HG03460 (cell line): ENCODE measurements around the gene SESN1.

ENCODE experiments used
- ATAC-seq: cut with Tn5 transposase; IDR thresholded peaks from one replicate; pipeline ENCODE4 v1.9.1; 2021; ENCODE audit not compliant: unreplicated experiment

SESN1 gene

GRCh38 chr6:108966855-108967755, 127.5 kb downstream of the SESN1 start:
- no peak for ATAC-seq

DNA sequence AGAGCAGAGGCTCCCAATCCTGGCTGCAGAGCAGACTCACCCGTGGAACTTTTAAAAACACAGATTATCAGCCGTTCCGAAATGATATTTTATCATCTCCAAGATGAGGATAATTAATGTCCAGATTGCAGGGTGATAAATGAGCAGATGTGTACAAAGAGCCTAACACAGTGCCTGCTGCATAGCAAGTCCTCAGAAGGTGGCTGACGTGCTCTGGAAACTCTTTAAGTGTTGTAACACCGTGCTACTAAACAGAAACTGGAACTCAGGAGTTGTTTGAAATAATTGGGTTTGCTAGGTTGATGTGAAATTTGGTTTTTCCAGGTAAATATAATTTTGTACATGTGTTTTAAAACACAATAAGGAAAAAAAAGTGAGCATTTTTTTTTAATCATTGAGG, 128.4 kb downstream of the SESN1 start:
- no peak for ATAC-seq

GRCh38 chr6:108961985-108962384, 132.7 kb downstream of the SESN1 start:
- no peak for ATAC-seq

DNA sequence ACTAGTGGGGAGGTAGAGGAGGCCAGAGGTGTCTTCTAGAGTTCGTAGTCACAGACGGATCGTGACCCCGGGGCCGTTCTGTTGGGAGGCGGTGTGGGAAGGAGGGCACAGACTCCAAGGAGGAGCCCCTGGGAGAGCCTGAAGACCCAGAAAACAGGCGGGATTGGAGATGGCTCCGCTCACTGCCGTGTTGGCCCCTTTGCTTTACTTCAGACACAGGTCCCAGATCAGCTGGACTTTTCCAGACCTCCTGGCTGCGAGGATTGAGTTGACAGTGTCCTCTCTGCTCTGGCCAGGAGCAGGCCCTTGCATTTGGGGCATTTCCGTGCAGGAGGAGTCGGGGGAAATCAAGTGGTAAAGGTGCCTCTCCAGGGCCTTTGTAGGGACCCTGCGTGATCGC, 133.6 kb downstream of the SESN1 start:
- no peak for ATAC-seq

- no peak for ATAC-seq
Observed at GRCh38 chr6:108960601-108961000, 134.0 kb downstream of the SESN1 start.

DNA sequence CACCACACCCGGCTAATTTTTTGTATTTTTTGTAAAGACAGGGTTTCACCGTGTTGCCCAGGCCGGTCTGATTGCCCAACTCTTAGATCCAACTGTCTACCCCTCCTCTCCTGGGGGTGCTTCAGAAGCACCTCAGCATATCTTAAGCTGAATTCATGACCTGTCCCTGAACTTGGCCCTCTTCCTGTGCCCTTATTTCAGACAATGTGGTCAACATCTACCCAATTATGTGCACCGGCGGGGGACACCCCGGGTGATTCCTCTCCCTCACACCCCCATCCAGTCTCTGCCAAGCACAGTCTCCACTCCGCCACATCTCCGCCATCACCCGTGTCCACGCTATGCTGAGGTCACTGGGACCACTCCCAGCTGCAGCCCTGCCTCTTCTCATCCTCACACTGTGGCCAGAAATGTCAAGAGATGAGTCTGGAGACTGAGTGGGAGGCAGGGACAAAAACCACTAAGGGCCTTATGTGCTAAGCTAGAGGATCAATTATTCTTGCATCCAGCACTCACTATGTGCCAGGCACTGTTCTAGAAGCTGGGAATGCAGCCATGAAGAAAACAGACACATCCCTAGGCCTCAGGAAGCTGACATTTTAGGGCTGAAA, 134.6 kb downstream of the SESN1 start:
- no peak for ATAC-seq

DNA sequence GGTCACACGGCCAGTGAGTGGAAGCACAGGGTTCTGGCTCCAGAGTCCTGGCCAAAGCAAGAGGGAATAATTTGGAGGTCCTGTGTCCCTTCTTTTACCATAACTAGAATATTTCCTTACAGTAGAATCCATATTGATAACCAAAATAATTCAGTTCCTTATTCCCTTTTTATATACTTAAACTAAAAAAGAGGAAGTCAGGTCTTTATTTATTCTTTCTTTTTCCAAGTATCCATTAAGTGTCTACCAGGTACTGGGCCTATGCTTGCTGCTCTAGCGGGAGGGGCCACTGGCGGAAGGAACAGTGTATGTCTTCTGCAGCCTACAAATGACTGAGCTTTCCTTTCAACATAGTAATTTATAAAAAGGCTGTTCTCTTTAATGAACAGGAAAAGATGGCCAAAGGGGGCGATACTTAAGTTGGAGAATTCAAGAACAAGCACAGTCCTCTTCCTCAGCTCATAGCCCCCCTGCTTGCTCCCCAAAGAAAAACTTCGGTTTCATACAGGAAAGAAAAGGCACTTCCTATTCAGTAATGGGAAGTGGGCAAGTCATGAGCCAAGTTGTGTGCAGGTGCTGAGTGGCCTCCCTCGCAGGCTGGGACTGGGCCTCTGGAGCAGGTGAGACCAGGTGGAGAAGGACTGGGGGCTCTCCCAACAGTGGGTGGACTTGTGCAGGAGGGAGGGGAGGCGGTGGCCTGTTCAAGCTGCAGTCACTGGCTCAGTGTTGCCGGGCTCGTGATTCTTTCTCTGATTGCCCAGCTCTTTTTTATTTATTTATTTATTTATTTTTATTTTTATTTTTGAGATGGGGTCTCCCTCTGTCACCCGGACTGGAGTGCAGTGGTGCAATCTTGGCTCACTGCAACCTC, 135.5 kb downstream of the SESN1 start:
- no peak for ATAC-seq

DNA sequence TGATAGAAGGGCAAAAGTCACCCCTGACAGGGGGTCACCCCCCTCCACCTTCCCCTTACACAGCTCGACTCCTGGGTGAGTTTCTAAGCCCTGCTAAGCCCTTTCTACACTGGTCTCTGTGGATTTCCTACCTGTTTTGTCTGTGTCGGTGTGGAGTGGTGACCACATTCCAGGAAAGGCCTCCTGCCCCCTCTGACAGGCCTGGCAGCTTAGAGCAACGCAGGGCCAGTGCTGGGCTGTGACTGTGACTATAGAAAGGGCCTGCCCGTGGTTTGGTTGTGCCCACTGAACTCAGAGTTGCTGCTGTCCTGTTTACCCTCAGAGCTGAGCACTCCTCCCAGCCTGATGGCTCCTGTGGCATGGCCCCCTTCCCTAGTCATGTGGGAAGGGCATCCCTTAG, 137.4 kb downstream of the SESN1 start:
- no peak for ATAC-seq

DNA sequence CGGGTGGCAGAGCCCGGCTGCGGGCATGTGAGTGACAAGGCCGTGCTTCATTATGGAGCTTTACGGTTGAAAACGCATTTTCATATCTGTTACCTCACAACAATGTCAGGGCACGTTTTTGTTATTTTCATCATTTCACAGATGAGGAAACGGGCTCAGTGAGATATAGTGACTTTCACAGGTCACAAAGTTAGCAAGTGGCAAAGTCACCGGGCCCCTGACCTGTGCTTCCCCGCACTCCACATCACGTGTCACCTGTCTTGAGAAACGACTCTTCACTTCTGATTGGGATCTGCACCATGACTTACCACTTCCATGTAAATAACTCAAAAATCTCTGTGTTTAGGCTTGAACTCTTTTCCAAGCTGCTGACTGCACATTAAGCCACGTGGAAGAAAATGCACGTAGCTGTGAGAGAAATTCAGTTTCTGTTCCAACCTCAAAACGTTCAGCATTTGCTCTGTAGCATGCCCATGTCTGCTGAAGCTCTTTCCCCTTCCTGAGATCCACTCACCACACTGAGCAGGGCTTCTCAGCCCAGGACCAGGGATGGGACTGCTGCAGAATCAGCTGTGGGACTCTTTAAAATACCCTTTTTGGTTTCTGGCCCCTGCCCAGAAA, 139.2 kb downstream of the SESN1 start:
- no peak for ATAC-seq

DNA sequence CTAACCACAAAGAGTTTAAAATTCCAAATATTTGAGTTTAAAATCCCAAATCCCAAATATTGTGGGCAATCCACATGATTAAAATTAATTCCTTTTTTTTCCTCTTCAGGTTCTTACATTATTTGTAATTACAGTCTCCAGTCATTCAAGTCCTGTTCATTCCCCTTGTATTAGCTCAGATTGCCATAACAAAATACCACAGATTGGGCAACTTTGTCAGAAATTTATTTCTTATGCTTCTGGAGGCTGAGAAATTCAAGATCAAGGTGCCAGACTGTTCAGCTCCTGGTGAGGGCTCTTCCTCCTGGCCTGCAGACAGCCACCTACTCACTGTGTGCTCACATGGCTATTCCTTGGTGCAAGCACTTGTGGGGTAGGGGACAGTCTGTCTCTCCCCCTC, 141.0 kb downstream of the SESN1 start:
- ATAC-seq: no peak

- ATAC-seq: no peak
Observed at GRCh38 chr6:108952776-108953486, 141.7 kb downstream of the SESN1 start.

- no peak for ATAC-seq
Observed at GRCh38 chr6:108951351-108951953, 143.2 kb downstream of the SESN1 start.

DNA sequence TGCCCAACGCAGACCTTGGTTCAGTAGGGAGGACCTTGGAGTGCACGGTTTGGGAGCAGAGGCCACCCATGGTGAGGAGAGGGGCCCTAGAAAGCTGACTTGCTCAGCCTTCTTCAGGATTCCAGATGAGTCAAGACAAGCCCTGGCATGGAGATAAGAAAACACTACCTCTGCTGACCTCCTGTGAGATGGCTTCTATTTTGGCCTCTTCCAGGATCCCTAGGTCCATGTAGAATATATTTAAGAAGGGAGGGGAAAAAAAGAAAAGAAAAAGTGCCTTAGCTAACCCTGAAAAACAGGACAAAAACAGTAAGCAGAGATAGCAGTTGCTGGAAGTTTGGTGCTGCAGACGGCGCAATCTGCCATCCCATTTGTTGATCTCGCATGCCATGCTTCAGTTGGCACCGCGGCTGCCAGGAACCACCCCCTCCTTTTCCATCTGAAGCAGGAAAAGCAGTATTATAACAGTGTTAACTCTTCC, 146.4 kb downstream of the SESN1 start:
- no peak for ATAC-seq

- no peak for ATAC-seq
Observed at GRCh38 chr6:108947114-108947854, 147.4 kb downstream of the SESN1 start.

GRCh38 chr6:108946695-108947094, 148.0 kb downstream of the SESN1 start:
- ATAC-seq: no peak

- ATAC-seq: no peak
Observed at GRCh38 chr6:108945681-108946159, 148.9 kb downstream of the SESN1 start.

DNA sequence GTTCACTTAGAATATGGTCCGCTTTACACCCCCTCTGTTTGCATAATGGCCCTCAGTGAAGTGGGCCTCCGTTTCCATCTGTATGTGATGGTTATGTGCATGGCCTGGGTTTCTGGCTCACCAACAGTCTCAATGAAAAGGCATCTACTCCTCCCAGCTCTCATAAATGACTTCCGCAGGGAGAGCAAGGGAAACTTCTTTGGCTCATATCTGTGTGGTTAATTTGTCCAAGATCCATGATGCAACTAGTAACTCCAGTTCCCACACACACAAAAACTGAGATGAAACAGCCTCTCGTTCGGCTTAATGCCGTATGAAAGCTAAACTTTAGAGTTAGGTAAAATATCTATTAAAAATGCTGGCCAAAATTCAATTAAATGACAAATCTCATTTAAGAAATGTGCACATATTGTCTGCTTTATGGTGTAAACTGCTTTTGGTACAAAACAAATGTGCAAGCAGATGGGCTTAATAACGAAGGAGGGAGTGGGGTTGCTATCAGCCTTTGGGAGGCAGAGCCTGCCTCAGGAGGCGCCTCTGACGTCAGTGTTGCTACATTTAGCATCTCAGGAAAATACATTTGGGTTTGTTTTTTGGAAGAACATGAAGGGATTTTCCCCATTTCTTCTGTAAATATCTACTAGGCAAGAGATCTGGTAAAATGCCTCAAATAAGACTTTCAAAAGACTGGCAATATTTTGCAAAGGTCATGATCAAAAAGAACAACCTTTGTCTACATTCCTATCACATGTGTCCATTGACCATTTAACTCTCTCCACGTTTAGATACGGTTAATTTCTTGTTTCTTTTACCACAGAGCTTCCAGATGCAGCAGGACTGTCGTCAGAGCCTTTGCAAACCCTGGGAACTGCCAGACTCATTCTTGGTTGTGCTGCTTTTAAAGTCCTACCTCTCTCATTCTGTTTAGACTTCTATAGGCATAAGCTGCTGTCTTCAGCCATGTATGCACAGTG, 149.7 kb downstream of the SESN1 start:
- no peak for ATAC-seq

- no peak for ATAC-seq
Observed at GRCh38 chr6:108944071-108944470, 150.6 kb downstream of the SESN1 start.
